ENCODE data around the gene NEK10. TPM values are rescaled to one million over a fixed set of nuclear protein-coding genes. Genes with fewer than 3 reads are reported as not detected.

The NEK10 gene
- total and polyA plus RNA-seq, 9 of the 15 experiments (the other 6 are each of a cell fraction or from before 2014, with no cell fraction given): 0.07 TPM; not detected in 8

DNA sequence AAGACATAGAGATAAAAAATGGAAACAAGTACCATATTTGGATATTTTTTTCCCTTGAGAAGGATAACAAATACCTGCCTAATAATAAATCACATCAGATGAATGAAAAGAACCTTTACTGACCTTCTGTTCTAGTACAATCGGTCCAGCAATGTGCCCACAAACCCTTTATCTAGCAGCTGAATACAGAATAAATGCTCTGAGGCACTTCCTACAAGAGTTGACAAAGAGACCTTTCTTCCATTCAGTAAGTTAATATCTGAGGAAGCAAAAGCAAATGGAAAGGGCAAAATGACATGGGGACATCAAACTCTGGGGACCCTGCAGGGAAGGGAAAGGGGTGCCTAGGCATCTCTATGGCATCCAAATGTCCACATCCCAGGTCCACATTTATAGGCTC, 115.8 kb downstream of the NEK10 start:
- H3K27ac ChIP-seq (ENCODE audit: extremely low read depth, low read depth, low read length): no peak overlapping the region
- H3K4me3 ChIP-seq: no peak overlapping the region
- H3K4me2 ChIP-seq (ENCODE audit: insufficient read depth, low read length): no peak overlapping the region
- ChIA-PET CTCF (ENCODE audit: low intra/inter-chr PET ratio) (no interaction called here), POLR2A (no interaction called here)
- no peak for FAIRE-seq
- no peaks in the 10 kb centered on the region for H3K9me3 ChIP-seq (replicated peaks; ENCODE audit: control insufficient read depth, insufficient read depth, low read depth, low read length)
- in situ Hi-C loops (cut with MboI) (no loop called here), intact Hi-C loops (cut with micrococcal nuclease) (no loop called here)
- no peaks in the 10 kb centered on the region for H3K36me3 ChIP-seq (ENCODE audit: control insufficient read depth, insufficient read depth, low read length)
- BruUV-seq (replicated peaks): no TSS peak
- H4K20me1 ChIP-seq (replicated peaks; ENCODE audit: control insufficient read depth, insufficient read depth, low read length): no peaks in the 10 kb centered on the region
- WGBS (ENCODE audit: insufficient coverage, low coverage, missing lambda C conversion rate): 5% methylated on average over 1 of the region's 1 CpG
- H3K79me2 ChIP-seq (ENCODE audit: control insufficient read depth, insufficient read depth, low read length): no peaks in the 10 kb centered on the region
- TF ChIP-seq CCNT2 (IDR thresholded peaks at IDR 0.05; ENCODE audit: borderline replicate concordance, extremely low read depth, insufficient read length, low read depth, low read length) (no peak), TAL1 (IDR thresholded peaks at IDR 0.05) (no peak), ZNF12 (CRISPR knock-in tag; IDR thresholded peaks at IDR 0.05) (no peak), CEBPG (CRISPR knock-in tag; IDR thresholded peaks at IDR 0.05) (no peak), CEBPG (tag; conservative IDR thresholded peaks at IDR 0.05 in 1 of 2, IDR thresholded peaks at IDR 0.05 in 1 of 2) (no peak), DIDO1 (tag; IDR thresholded peaks at IDR 0.05; ENCODE audit: low read depth) (no peak)
- no peaks in the 10 kb centered on the region for H3K4me1 ChIP-seq (replicated peaks in 1 of 2; ENCODE audit: control insufficient read depth in 2 of 2, insufficient read depth in 2 of 2, low read length in 2 of 2)
- H3K9ac ChIP-seq (ENCODE audit: insufficient read depth in 1 of 2, low read depth in 2 of 2, low read length in 2 of 2): no peak overlapping the region
- H3K9me1 ChIP-seq (ENCODE audit: control insufficient read depth, insufficient read depth, low read length): no peaks in the 10 kb centered on the region
- H3K27me3 ChIP-seq (ENCODE audit: control insufficient read depth in 2 of 2, insufficient read depth in 2 of 2, low read length in 2 of 2): no peaks in the 10 kb centered on the region
- no peak overlapping the region for H2AFZ ChIP-seq (ENCODE audit: low read depth, low read length)
- no peak for DNase-seq (ENCODE audit: extremely low read depth in 1 of 4, low spot score in 3 of 4)
- no peak for ATAC-seq

DNA sequence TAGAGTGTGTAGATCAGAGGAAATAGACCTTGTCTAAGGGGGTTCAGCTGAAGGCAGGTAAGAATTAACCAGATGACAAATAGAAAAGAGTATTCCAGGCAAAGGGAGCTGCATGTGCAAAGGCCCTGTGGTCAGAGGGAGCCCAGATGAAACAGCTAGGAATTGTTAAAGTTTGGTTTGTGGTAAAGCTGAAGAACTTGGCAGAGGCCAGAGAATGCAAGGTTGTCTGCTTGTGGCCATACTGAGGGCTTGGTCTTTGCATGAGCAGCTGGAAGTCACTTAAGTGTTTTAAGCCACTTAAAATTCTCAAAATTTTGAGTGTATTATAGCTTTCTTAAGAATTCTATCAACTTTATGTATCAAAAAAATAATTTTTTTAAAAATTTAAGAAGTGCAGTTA, 116.5 kb downstream of the NEK10 start:
- Histone ChIP-seq H3K9ac (ENCODE audit: insufficient read depth in 1 of 2, low read depth in 2 of 2, low read length in 2 of 2) (no peak overlapping the region), H3K4me1 (replicated peaks in 1 of 2; ENCODE audit: control insufficient read depth in 2 of 2, insufficient read depth in 2 of 2, low read length in 2 of 2) (no peaks in the 10 kb centered on the region), H3K27me3 (ENCODE audit: control insufficient read depth in 2 of 2, insufficient read depth in 2 of 2, low read length in 2 of 2) (no peaks in the 10 kb centered on the region), H3K9me1 (ENCODE audit: control insufficient read depth, insufficient read depth, low read length) (no peaks in the 10 kb centered on the region), H3K9me3 (replicated peaks; ENCODE audit: control insufficient read depth, insufficient read depth, low read depth, low read length) (no peaks in the 10 kb centered on the region), H4K20me1 (replicated peaks; ENCODE audit: control insufficient read depth, insufficient read depth, low read length) (no peaks in the 10 kb centered on the region), H3K36me3 (ENCODE audit: control insufficient read depth, insufficient read depth, low read length) (no peaks in the 10 kb centered on the region), H3K4me2 (ENCODE audit: insufficient read depth, low read length) (no peak overlapping the region), H2AFZ (ENCODE audit: low read depth, low read length) (no peak overlapping the region), H3K4me3 (no peak overlapping the region), H3K27ac (ENCODE audit: extremely low read depth, low read depth, low read length) (no peak overlapping the region), H3K79me2 (ENCODE audit: control insufficient read depth, insufficient read depth, low read length) (no peaks in the 10 kb centered on the region)
- in situ Hi-C loops (cut with MboI) (no loop called here), intact Hi-C loops (cut with micrococcal nuclease) (no loop called here)
- no peak for ATAC-seq
- ChIA-PET CTCF (ENCODE audit: low intra/inter-chr PET ratio) (no interaction called here), POLR2A (no interaction called here)
- TF ChIP-seq RBM25 (IDR thresholded peaks at IDR 0.05; ENCODE audit: low read depth, low read length, severe bottlenecking): peak; percentile 16
- TF ChIP-seq ZNF253 (CRISPR knock-in tag; conservative IDR thresholded peaks at IDR 0.05): no peak
- no TSS peak for BruUV-seq (replicated peaks)
- FAIRE-seq: no peak
- no peak for DNase-seq (ENCODE audit: extremely low read depth in 1 of 4, low spot score in 3 of 4)
